GM19455 (cell line): ENCODE data around the gene FBXL16.
"Not testable (repeated sequence)": the region's sequence is repeated elsewhere in the genome, so short reads cannot be mapped to it uniquely, and the experiment has no call there.

Source experiments
- ATAC-seq: cut with Tn5 transposase; IDR thresholded peaks from one replicate; pipeline ENCODE4 v1.9.1; 2021; ENCODE audit not compliant: unreplicated experiment

The FBXL16 gene

GRCh38 chr16:724188-725040 is 18.8 kb upstream of the FBXL16 start:
- ATAC-seq: no peak

GRCh38 chr16:723695-724094 is 18.1 kb upstream of the FBXL16 start:
- no peak for ATAC-seq

- ATAC-seq: no peak
Measured at GRCh38 chr16:722835-723633, 17.4 kb upstream of the FBXL16 start.

GRCh38 chr16:721765-722540 is 16.4 kb upstream of the FBXL16 start:
- no peak for ATAC-seq

GRCh38 chr16:720990-721764 is 15.6 kb upstream of the FBXL16 start, which contains the start of gene ANTKMT:
TSS of gene ANTKMT (plus strand) at chr16:721146. CDS start at chr16:721275, 129 bp downstream.
- peak; percentile 62 for ATAC-seq

DNA sequence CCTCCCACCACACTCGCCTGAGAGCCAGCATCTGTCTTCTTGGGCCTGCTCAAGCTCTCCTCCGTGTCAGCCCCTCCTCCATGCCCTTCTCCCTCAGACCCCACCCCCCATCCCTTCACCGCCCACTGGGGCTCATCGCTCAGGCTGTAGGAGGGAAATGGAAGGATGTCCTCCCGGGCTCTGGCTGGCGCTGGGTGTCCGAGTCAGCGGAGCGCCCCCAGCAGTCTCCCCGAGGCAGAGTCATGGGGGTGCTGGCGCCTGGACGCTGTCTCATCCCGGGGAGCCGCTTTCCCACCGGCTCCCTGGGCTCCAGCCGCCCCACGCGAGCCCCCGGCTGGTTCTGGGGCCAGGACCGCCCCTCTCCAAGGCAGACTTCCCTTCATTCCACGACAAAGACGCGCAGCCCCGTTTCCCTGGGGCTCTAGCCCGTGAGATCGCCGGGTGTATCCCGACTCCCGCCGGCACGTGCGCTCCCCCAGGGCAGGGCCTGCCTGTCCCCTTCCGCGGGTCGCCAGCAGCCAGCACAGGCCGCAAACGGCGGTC is 14.9 kb upstream of the FBXL16 start:
- no peak for ATAC-seq

- ATAC-seq: no peak
Measured at GRCh38 chr16:719815-720446, 14.3 kb upstream of the FBXL16 start.

DNA sequence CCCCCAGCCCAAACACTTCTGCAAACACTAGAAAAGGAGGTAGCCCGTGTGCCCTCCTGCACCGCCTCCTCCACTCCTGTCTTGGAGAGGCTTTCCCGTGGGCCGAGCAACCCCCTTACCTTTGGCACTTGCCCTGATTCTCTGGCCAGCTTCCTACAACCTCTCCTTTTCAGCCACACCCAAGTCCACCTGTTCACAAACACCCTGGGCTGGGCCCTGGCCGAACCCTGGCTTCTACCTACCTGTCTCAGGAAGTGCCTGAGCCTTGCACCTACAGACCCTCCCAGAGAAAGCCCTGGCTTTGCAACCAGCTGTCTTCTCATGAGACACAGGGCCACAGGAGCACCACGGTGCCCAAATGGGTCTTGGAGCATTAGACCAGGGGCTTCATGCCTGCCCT is 13.3 kb upstream of the FBXL16 start:
- ATAC-seq: no peak

DNA sequence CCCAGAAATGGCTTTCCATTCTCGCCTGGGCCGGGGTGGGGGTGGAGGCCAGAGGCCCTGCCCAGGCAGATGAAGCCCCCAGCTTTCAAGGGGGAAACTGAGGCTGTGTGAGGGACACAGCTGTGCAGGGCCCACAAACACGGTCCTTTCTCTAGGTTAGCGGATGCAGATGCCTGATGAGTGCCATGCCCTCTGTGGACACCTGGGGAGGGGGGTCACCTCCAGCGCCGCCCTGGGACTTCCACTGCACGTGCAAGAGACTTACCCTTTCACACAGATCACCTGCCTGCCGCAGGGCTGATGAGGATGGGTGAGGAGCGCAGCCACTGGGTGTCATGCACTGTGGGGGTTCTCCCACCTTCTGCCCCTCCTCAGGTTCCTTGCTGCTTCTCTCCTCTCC is 12.8 kb upstream of the FBXL16 start:
- ATAC-seq: no peak

DNA sequence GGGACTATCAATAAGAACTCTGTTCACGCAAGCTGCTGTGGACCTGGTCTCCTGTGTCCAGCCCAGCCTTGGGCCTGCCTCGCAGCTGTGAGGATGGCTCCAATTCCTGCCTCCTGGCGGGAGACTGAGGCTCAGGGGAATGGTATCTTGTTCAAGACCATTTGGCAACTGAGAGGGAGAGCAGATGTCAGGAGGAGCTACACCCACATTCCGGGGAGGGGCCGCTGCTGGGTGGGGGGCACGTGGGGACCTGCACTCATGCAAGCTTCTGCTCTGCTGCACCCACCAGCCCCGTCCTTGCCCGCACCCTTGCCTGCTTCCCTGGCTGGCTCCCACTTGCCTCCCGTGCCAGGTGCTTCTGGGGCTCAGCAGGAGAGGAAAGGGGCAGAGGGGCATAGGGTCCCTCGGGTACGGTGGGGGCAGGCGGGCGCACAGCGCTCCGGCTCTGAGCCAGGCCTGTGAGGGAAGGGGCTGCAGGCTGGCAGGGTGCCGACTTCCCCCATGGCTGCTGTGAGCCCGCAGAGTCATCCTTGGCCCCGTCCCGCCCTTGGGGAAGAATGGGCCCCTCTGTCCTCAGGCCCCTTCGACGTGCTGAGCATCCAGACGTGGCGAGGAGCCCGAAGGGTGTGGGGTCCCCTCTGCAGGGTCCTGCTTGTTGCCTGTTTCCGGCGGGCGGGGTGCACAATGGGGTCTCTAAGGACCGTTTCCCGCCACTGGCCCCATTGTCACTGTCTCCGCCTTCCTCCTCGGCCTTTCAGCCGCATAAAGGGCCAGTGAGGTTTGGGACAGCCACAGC is 12.0 kb upstream of the FBXL16 start:
- ATAC-seq: no peak

GRCh38 chr16:716768-717325 is 11.2 kb upstream of the FBXL16 start:
- ATAC-seq: no peak

- ATAC-seq: no peak
Measured at GRCh38 chr16:716200-716568, 10.6 kb upstream of the FBXL16 start.

DNA sequence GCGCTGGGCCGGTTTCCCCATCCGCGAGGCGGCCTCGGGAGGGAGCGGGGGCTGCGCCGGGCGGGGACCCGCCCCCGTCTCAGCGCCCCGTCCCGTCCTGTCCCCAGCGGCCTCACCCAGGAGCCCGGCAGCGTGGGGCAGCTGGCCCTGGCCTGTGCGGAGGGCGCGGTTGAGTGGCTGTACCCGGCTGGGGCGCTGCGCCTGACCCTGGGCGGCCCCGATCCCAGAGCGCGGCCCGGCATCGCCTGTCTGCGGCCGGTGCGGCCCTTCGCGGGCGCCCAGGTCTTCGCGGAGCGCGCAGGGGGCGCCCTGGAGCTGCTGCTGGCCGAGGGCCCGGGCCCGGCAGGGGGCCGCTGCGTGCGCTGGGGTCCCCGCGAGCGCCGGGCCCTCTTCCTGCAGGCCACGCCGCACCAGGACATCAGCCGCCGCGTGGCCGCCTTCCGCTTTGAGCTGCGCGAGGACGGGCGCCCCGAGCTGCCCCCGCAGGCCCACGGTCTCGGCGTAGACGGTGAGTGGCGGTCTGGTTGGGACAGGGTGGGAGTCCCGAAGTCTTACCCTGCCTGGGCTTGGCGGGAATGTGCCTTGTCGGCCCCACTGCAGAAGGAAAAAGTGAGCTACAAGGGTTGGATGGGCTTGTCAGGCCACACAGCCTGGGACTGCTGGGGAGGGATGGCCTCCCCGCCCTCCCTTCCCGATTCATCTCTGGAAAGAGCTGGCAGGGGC is 10.0 kb upstream of the FBXL16 start:
- ATAC-seq: no peak

DNA sequence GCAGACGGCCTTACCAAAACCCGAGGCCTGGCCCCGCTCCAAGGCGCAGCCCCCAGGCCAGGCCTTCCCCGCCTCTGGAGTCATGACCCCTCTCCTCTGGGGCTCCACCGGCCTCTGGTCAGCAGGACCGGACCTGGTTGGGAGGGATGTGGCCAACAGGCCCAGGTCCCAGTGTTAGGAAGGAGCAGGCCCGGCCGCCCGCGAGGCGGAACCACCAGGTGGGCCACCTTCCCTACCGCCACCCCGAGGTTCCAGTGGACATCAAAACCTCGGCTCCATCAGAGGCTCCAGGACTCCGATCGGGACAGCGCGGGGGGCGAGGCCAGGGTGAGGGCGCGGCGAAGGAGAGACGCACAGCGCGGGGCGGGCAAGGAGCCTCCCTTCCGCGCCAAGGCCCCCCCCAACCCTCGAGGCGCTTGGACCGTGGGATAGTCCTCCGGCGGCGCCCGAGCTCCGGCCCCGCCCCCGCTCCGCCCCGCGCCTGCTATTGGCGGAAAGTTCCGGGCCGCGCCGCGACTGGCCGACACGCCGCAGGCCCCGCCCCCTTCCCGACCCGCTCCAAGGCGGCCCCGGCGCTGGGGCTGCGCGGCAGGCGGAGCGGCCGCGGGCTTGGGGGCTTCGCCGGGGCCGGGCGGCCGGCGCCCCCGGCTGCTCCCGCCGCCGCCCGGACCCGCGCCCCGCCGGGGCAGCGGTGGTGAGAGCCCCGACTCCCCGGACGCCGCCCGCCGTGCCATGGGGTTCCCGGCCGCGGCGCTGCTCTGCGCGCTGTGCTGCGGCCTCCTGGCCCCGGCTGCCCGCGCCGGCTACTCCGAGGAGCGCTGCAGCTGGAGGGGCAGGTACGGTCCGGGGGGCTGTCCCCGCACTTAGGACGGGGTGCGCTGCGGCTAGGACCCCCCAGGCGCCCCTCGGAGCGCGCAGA is 9.2 kb upstream of the FBXL16 start, which contains the start of gene METRN:
METRN (plus strand) TSS at position 561 of the 919 bp plus-strand sequence; CDS start at position 733, 172 bp downstream.
- ATAC-seq: no peak

GRCh38 chr16:714079-714478 is 8.5 kb upstream of the FBXL16 start:
- ATAC-seq: no peak

DNA sequence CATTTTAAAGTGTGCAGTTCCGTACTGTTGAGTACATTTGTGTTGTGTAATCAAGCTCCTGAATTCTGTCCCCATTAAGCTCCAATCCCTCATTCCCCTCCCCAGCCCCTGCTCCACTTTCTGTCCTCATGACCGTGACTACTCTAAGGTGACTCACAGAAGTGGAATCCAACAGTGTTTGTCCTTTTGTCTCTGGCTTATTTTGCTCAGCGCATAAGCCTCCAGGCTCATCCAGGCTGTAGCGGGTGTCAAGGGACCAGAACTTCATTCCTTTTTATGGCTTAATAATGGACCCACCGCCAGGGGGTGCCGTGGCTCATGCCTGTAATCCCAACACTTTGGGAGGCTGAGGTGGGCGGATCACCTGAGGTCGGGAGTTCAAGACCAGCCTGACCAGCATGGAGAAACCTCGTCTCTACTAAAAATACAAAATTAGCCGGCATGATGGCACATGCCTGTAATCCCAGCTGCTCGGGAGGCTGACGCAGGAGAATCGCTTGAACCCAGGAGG is 7.2 kb upstream of the FBXL16 start:
- not testable (repeated sequence) for ATAC-seq
